SK-N-SH (cell line): ENCODE data around the gene RHBG. TPM values are rescaled to one million over a fixed set of nuclear protein-coding genes. Genes with fewer than 3 reads are reported as not detected.

ENCODE experiments used
- CTCF ChIA-PET: fragments of 300-600, 350-600 bp; formaldehyde crosslinking; extraction: SDS; loops from one replicate; lab custom pipeline; 2021; lab: Yijun Ruan, JAX
- POLR2A ChIA-PET: fragments of 350-600 bp; sonication (Branson Sonifier 250); formaldehyde crosslinking; extraction: SDS; loops from one replicate; lab custom pipeline; 2020; ENCODE audit warnings: antibody characterized with exemption, inconsistent platforms; lab: Yijun Ruan, JAX
- DNase-seq: peaks from one replicate; pipeline ENCODE4 v3.0.0; 2012
- H2AFZ ChIP-seq: fragments of 200-600 bp; sonication (generic); 2 replicates; pipeline ENCODE4 v1.8.1; 2016; ENCODE audit warnings: antibody characterized with exemption, mild to moderate bottlenecking, low read depth
- H3F3A ChIP-seq: fragments of 200-600 bp; sonication (generic); replicated peaks from 2 replicates; pipeline ENCODE3; 2016; ENCODE audit warnings: antibody characterized with exemption, mild to moderate bottlenecking; ENCODE audit not compliant: insufficient read depth
- H3K27ac ChIP-seq, 2 experiments: fragments of 200-500 bp in 1 of 2; fragments of 200-600 bp in 1 of 2; sonication (Bioruptor generic) in 1 of 2; sonication (generic), shearing (Covaris generic) in 1 of 2; 2 replicates each; pipeline versions ENCODE4 v1.5.1 to v1.6.1; 2014 to 2016; ENCODE audit warnings: low read depth in 2 of 2, inconsistent platforms in 1 of 2, low read length in 1 of 2, mild to moderate bottlenecking in 1 of 2, mixed read lengths in 1 of 2
- H3K27me3 ChIP-seq: fragments of 200-600 bp; sonication (generic), shearing (Covaris generic); 2 replicates; pipeline ENCODE4 v1.6.1; 2016; ENCODE audit warnings: mixed run types; ENCODE audit not compliant: insufficient read depth
- H3K36me3 ChIP-seq, 2 experiments: fragments of 200-500 bp in 1 of 2; fragments of 200-600 bp in 1 of 2; sonication (Bioruptor generic) in 1 of 2; sonication (generic) in 1 of 2; replicated peaks in 1 of 2; 2 replicates each; pipeline versions ENCODE3 to v1.5.1; 2014 to 2016; ENCODE audit warnings: low read length in 1 of 2, mild to moderate bottlenecking in 1 of 2; ENCODE audit not compliant: insufficient read depth in 2 of 2, control insufficient read depth in 1 of 2
- H3K4me1 ChIP-seq, 2 experiments: fragments of 200-500 bp in 1 of 2; fragments of 200-600 bp in 1 of 2; sonication (Bioruptor generic) in 1 of 2; sonication (generic), shearing (Covaris generic) in 1 of 2; 2 replicates each; pipeline versions ENCODE4 v1.5.1 to v1.6.1; 2014 to 2016; ENCODE audit warnings: low read depth in 1 of 2, low read length in 1 of 2, mixed run types in 1 of 2; ENCODE audit not compliant: insufficient read depth in 2 of 2, control insufficient read depth in 1 of 2
- H3K4me2 ChIP-seq: fragments of 200-600 bp; sonication (generic), shearing (Covaris generic); 2 replicates; pipeline ENCODE4 v1.6.1; 2017; ENCODE audit warnings: mixed run types
- H3K4me3 ChIP-seq, 2 experiments: fragments of 200-500 bp in 1 of 2; fragments of 200-600 bp in 1 of 2; sonication (Bioruptor generic) in 1 of 2; sonication (generic), shearing (Covaris generic) in 1 of 2; 2 replicates each; pipeline versions ENCODE4 v1.5.1 to v1.8.1; 2014 to 2016; ENCODE audit warnings: low read depth in 2 of 2, inconsistent platforms in 1 of 2, low read length in 1 of 2, mild to moderate bottlenecking in 1 of 2, mixed read lengths in 1 of 2, moderate library complexity in 1 of 2
- H3K79me2 ChIP-seq: fragments of 200-600 bp; sonication (generic); 2 replicates; pipeline ENCODE4 v1.8.1; 2017; ENCODE audit warnings: mild to moderate bottlenecking; ENCODE audit not compliant: insufficient read depth
- H3K9ac ChIP-seq: fragments of 200-600 bp; sonication (generic); 2 replicates; pipeline ENCODE4 v1.6.1; 2017; ENCODE audit warnings: mixed run types
- H3K9me2 ChIP-seq: fragments of 200-600 bp; sonication (generic); 2 replicates; pipeline ENCODE4 v1.6.1; 2017; ENCODE audit warnings: mixed run types
- H3K9me3 ChIP-seq: fragments of 200-600 bp; sonication (generic); 2 replicates; pipeline ENCODE4 v1.6.1; 2017; ENCODE audit warnings: mixed run types, mild to moderate bottlenecking, moderate library complexity
- H4K20me1 ChIP-seq: fragments of 200-600 bp; sonication (generic); 2 replicates; pipeline ENCODE4 v1.6.1; 2017; ENCODE audit warnings: mild to moderate bottlenecking, mixed run types; ENCODE audit not compliant: insufficient read depth
- CTCF ChIP-seq: fragments of 200-600 bp; sonication (generic); IDR thresholded peaks from 2 replicates; pipeline ENCODE4 v1.6.1; 2017; ENCODE audit warnings: antibody characterized with exemption, mild to moderate bottlenecking, moderate library complexity
- GABPA ChIP-seq: IDR thresholded peaks from 2 replicates; pipeline ENCODE4 v1.4.0; 2012; ENCODE audit warnings: low read depth, mild to moderate bottlenecking
- NFIC ChIP-seq: IDR thresholded peaks from 2 replicates; pipeline ENCODE4 v1.4.0; 2012; ENCODE audit warnings: borderline replicate concordance
- POLR2AphosphoS5 ChIP-seq: IDR thresholded peaks from 2 replicates; pipeline ENCODE4 v1.6.1; 2012; ENCODE audit warnings: low read depth, low read length
- TCF12 ChIP-seq: IDR thresholded peaks from 2 replicates; pipeline ENCODE4 v1.4.0; 2012
- TEAD4 ChIP-seq: IDR thresholded peaks from 2 replicates; pipeline ENCODE4 v1.4.0; 2012; ENCODE audit warnings: mild to moderate bottlenecking, borderline replicate concordance; ENCODE audit not compliant: insufficient read depth
- WGBS: methylation state at CpG from one replicate; pipeline ENCODE4 v1.1.6; 2017; ENCODE audit warnings: low lambda C conversion rate; 5-methylcytosine and 5-hydroxymethylcytosine counted together
- polyA plus RNA-seq, 3 experiments: library from polyadenylated mRNA; depleted of rRNA; stranded (reverse); fragments of >200 nt; gene quantifications; 2 replicates each; pipeline ENCODE4 v1.2.3, GENCODE V29; 2012
- TF ChIP-seq, protein P1 (sequence below): fragments of 150-350 bp; IDR thresholded peaks from 2 replicates; pipeline ENCODE4 v1.6.1; 2017; ENCODE audit warnings: antibody characterized with exemption, low read length, low read depth, borderline replicate concordance

Gene RHBG
- polyA plus RNA-seq, 1 of the 3 experiments (the other 2 are of a cell fraction): 0.18 TPM

DNA sequence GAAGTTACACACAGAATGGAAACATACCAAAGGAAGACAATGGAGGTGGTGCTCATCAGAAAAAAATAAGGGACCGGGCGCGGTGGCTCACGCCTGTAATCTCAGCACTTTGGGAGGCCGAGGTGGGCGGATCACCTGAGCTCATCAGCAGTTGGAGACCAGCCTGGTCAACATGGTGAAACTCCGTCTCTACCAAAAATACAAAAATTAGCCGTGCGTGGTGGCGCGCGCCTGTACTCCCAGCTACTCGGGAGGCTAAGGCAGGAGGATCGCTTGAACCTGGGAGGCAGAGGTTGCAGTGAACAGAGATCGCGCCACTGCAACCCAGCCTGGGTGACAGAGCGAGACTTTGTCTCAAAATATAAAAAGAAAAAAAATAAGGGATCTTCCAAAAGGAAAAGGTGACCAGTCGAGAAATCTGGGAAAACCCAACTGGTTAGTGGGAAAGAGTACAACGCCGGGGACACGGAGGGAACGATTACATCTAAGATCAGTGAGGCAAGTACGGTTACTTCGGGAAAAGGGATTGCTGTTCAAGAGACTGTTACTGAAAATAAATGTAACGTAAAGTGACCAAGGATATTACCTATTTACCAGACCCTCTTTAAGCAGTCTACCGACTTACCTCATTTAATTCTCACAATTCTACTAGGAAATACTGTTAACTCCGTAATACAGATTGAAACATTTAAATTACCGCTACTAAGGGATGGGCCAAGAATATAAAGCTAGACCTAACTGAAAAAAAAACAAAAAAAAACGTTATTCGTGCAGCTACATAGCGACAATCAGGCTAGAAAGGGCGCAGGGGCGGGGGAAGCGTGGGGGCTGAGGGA is 31.7 kb upstream of the RHBG start:
- peaks cover 35 to 37% of the 10 kb centered on the region in 2 experiments for H3K36me3 ChIP-seq
- H4K20me1 ChIP-seq: peaks cover 18% of the 10 kb centered on the region
- H3K4me3 ChIP-seq: peak overlapping the region; percentile 63 to 78
- peak overlapping the region; percentile 73 for H3K4me2 ChIP-seq
- ChIA-PET POLR2A (interaction anchor here (0.5 to 1.3 kb wide), 2 partner anchors 82 to 124 kb away, joined by 3 to 4 read pairs; partner anchors contain the start of gene PMF1), CTCF (interaction anchor here (0.6 to 1.4 kb wide), 11 partner anchors 12 to 275 kb away, joined by 3 to 7 read pairs (median 4); partner anchors contain the start of gene SMG5)
- H3K9ac ChIP-seq: peak overlapping the region; percentile 75
- WGBS: 22% methylated on average over 34 of the region's 34 CpGs
- no peaks in the 10 kb centered on the region for H3K9me3 ChIP-seq
- H3K27me3 ChIP-seq: no peaks in the 10 kb centered on the region
- no peaks in the 10 kb centered on the region for H3F3A ChIP-seq
- no peak for DNase-seq
- H2AFZ ChIP-seq: peak overlapping the region; percentile 64
- H3K9me2 ChIP-seq: no peaks in the 10 kb centered on the region
- peaks cover 50% of the 10 kb centered on the region for H3K79me2 ChIP-seq
- TF ChIP-seq GABPA: no peak
- TF ChIP-seq NFIC: no peak
- TF ChIP-seq TCF12: no peak
- TF ChIP-seq TEAD4: no peak
- no peak for TF ChIP-seq POLR2AphosphoS5
- TF ChIP-seq CTCF: no peak
- peaks cover 9 to 12% of the 10 kb centered on the region in 2 experiments; a peak in 3 of 4 replicates for H3K4me1 ChIP-seq
- H3K27ac ChIP-seq: peak overlapping the region; percentile 67 to 84

GRCh38 chr1:156337888-156338179 is 31.2 kb upstream of the RHBG start:
- DNase-seq: no peak
- Histone ChIP-seq H3K27me3 (no peaks in the 10 kb centered on the region), H3K79me2 (peaks cover 44% of the 10 kb centered on the region), H3K4me3 (peak overlapping the region; percentile 63 to 78), H3K36me3 (peaks cover 30 to 31% of the 10 kb centered on the region in 2 experiments), H4K20me1 (peaks cover 18% of the 10 kb centered on the region), H3K27ac (peak overlapping the region; percentile 67 to 84), H3K4me2 (peak overlapping the region; percentile 73), H3F3A (no peaks in the 10 kb centered on the region), H3K4me1 (peaks cover 9 to 12% of the 10 kb centered on the region in 2 experiments; a peak in 3 of 4 replicates), H3K9me2 (no peaks in the 10 kb centered on the region), H2AFZ (peak overlapping the region; percentile 64), H3K9ac (peak overlapping the region; percentile 75), H3K9me3 (no peaks in the 10 kb centered on the region)
- TF ChIP-seq CTCF: peak; percentile 31
- TF ChIP-seq, protein P1, sequence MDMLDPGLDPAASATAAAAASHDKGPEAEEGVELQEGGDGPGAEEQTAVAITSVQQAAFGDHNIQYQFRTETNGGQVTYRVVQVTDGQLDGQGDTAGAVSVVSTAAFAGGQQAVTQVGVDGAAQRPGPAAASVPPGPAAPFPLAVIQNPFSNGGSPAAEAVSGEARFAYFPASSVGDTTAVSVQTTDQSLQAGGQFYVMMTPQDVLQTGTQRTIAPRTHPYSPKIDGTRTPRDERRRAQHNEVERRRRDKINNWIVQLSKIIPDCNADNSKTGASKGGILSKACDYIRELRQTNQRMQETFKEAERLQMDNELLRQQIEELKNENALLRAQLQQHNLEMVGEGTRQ: no peak
- ChIA-PET CTCF (interaction anchor here (0.6 to 1.3 kb wide), 4 partner anchors 18 to 274 kb away, joined by 3 to 7 read pairs (median 4); no protein-coding TSS in a partner anchor), POLR2A (interaction anchor here (0.7 to 1.3 kb wide), 2 partner anchors 12 to 125 kb away, joined by 3 to 4 read pairs; partner anchors contain the start of gene PMF1)
- 0% methylated on average over 12 of the region's 14 CpGs for WGBS
